Measurements from ENCODE around the gene HEPACAM.

The HEPACAM gene, protein sequence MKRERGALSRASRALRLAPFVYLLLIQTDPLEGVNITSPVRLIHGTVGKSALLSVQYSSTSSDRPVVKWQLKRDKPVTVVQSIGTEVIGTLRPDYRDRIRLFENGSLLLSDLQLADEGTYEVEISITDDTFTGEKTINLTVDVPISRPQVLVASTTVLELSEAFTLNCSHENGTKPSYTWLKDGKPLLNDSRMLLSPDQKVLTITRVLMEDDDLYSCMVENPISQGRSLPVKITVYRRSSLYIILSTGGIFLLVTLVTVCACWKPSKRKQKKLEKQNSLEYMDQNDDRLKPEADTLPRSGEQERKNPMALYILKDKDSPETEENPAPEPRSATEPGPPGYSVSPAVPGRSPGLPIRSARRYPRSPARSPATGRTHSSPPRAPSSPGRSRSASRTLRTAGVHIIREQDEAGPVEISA

GRCh38 chr11:124935548-124936514, at the start of gene HEPACAM:
HEPACAM (minus strand) TSS chr11:124936047; CDS start chr11:124936006, 41 bp downstream.
- no peak for FAIRE-seq
- DNase-seq (ENCODE audit: insufficient read length, low spot score) = no peak
- TF ChIP-seq, protein P1, sequence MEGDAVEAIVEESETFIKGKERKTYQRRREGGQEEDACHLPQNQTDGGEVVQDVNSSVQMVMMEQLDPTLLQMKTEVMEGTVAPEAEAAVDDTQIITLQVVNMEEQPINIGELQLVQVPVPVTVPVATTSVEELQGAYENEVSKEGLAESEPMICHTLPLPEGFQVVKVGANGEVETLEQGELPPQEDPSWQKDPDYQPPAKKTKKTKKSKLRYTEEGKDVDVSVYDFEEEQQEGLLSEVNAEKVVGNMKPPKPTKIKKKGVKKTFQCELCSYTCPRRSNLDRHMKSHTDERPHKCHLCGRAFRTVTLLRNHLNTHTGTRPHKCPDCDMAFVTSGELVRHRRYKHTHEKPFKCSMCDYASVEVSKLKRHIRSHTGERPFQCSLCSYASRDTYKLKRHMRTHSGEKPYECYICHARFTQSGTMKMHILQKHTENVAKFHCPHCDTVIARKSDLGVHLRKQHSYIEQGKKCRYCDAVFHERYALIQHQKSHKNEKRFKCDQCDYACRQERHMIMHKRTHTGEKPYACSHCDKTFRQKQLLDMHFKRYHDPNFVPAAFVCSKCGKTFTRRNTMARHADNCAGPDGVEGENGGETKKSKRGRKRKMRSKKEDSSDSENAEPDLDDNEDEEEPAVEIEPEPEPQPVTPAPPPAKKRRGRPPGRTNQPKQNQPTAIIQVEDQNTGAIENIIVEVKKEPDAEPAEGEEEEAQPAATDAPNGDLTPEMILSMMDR (IDR thresholded peaks at IDR 0.05; ENCODE audit: insufficient read depth, missing control alignments) = no peak

DNA sequence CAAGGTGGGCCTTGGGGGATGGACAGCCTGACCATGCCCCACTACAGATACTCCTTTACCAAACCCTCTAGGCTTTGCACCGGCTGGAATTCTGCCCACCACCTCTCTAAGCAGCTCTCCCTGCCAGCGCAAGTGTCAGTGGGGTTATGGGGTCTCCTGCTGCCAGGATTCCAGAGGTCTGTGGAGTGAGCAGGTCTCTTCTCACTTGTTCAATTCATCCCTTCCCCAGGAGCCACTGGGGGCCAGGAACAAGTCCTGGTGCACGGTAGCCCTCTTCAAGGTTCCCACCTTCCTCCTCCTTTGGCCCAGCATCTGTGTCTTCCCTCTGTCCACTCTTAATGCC, 48.6 kb upstream of the HEPACAM start:
- FAIRE-seq (no peak), DNase-seq (ENCODE audit: insufficient read length, low spot score) (no peak)
- TF ChIP-seq, protein P1 (IDR thresholded peaks at IDR 0.05; ENCODE audit: insufficient read depth, missing control alignments) = no peak

GRCh38 chr11:124983674-124984511, 48.0 kb upstream of the HEPACAM start:
- TF ChIP-seq, protein P1 (IDR thresholded peaks at IDR 0.05; ENCODE audit: insufficient read depth, missing control alignments) = no peak
- no peak for FAIRE-seq
- DNase-seq (ENCODE audit: insufficient read length, low spot score) = no peak

GRCh38 chr11:124982043-124982442, 46.2 kb upstream of the HEPACAM start:
- FAIRE-seq = no peak
- no peak for DNase-seq (ENCODE audit: insufficient read length, low spot score)
- TF ChIP-seq, protein P1 (IDR thresholded peaks at IDR 0.05; ENCODE audit: insufficient read depth, missing control alignments) = no peak

- DNase-seq (ENCODE audit: insufficient read length, low spot score) (no peak), FAIRE-seq (no peak)
- TF ChIP-seq, protein P1 (IDR thresholded peaks at IDR 0.05; ENCODE audit: insufficient read depth, missing control alignments) = no peak
Observed at GRCh38 chr11:124978316-124978715, 42.5 kb upstream of the HEPACAM start.

GRCh38 chr11:124977006-124977405, 41.2 kb upstream of the HEPACAM start:
- TF ChIP-seq, protein P1 (IDR thresholded peaks at IDR 0.05; ENCODE audit: insufficient read depth, missing control alignments) = no peak
- no peak for FAIRE-seq
- no peak for DNase-seq (ENCODE audit: insufficient read length, low spot score)
